Endothelial cell of hepatic sinusoid (primary cell): ENCODE data around the gene AGER.
"Not testable (repeated sequence)": the region's sequence is repeated elsewhere in the genome, so short reads cannot be mapped to it uniquely, and the experiment has no call there.

Source experiments
- in situ Hi-C: cut with HindIII; loops from 2 replicates; pipeline ENCODE4 v1.10.0; 2017; ENCODE audit warnings: low sequenced_read_pairs

Gene AGER

GRCh38 chr6:32200711-32201475 is 16.8 kb upstream of the AGER start:
- in situ Hi-C loops, result no loop called here

GRCh38 chr6:32198866-32199265 is 14.8 kb upstream of the AGER start:
- in situ Hi-C loops, result no loop called here

DNA sequence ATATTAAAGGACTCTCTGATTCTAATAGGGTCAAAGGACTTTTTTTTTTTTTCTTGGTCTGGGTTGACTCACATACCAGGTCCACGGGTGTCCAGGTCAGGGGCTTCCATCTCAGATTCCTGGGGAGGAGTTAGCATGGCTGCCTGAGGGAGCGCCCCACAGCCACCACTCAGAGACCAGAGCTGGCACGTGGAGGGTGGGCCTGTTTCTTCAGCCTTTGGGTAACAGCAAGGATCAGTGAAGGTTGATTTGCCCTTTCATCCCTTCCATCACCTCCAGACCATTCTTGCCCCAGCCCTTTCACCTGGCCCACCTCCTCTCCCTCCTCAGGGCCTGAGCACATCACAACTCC is 14.3 kb upstream of the AGER start:
- in situ Hi-C loops, result no loop called here

DNA sequence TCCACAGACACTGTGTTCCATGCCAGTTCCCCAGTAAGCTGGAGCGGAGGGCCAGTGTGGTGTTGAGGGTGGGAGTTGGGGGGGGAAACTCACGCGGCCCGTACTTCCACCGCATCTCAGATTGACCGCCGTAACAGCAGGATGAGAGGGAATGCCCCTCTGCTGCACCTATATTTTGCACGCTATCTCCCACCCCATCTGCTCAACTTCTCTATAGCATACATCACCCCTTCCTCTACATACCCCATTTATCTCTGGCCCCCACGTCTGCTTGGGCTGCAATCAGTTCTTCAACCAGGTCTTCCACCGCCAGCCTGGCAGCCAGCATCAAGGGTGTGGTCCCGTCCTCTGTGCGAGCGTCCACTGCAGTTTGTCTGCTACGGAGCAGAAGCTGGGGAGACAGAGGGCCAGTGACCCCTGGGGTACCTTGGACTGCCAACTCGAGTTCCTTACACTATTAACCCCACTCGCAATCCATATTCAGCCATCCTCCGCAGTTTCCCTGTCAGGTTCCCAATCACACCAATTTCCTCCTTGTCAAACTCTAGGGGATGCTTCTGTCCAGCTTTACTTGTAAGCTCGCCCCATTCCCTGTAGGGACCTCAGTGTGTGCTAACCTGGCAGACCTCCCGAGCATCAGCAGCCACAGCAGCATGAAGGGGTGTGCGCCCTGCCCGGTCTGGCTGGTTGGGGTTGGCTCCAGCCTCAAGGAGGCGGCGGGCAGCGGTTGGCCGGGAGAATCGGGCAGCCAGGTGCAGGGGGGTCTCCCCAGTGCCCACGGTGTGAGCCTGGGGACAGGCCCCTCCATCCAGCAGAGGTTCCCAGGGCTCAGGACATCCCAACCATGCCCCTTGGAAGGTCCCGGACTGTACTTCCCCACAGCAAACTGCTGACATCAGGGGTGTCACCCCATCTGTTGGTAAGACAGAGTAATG is 12.9 kb upstream of the AGER start:
- in situ Hi-C loops, result no loop called here

DNA sequence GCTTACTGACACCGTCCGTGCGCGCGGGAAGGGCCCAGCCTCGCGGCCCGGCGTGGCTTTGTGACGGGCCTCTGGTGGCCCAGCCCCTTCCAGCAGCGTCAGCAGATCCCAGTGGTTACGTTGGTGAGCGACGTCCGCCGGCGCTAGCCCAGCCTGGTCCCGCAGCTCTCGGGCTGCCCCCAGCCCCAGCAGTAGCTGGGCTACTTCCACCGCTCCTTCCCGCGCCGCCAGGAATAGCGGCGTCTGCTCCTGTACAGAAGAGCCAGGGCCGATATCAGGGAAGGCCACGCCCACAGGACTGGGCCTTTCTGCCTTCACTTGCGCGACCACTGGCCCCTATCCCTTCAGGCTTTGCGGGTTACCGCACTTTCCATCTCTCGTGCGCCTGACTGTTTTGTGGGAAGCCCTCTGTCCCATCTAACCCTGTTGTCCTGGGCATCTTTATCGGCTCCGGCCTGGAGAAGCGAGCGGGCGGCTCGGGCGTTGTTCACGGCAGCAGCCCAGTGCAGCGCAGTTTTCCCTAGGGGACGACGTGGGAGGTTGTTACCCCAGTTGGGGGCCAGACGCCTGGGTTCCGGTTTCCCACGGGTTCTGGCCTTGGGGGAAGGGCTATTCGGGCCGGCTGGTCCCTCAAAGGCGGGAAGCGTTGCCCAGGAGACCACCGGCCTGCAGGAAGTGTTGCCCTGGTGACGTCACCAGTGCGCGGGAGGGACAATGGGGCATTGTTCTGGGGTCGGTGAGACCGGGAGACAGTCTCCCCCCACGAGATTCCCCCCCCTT is 12.0 kb upstream of the AGER start:
- in situ Hi-C loops, result no loop called here

DNA sequence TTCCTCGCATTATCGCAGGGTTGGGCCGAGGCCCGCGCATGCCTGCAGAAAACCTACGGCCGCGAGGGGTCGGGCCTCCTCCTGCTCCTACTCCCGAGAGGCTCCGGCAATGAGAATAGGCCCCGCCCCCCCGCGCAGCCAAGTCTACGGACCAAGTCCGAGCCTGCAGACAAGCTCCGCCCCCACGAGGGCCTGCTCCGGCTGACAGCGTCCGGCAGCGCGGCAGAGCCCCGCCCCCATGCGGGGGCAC is 11.5 kb upstream of the AGER start:
- in situ Hi-C loops, result no loop called here

DNA sequence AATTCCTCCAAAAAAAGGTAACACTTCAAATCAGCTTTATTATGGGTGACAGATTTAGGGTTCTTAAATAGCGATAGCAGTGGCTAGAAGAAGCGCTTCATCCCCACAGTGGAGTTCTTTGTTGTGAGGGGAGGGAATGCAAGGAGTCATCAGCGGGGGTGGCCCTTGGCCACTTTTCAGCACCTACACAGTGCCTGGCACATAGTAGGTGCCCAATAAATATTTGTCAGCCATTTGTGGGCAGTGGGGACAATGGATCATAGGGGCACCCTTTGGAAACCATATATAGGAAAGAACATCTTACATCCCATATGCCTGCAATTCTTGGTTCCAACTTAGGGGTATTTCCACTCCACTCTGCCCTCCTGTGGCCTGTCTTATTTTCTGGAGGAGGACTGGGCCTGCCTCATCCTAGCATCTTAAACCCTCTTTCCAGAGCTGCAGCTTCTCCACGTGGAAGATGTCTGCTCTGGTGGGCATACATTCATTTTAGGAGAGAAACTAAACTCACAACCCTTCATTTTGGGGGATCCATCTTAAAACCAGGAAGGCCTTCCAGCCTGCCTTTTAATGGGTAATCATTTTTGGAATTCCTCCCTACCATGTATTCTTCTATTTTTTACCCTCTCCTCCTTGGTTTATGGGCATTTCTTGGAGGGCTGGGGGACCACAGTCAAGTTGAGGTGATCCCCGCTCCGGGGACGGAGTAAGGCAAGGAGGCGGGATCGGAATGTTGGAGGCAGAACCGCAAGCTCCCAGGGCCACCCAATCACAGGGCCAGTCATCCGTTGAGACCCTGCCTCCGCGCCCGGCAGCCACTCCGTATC is 11.0 kb upstream of the AGER start:
- in situ Hi-C loops, result no loop called here

GRCh38 chr6:32194388-32194787 is 10.3 kb upstream of the AGER start:
- in situ Hi-C loops, result no loop called here

- in situ Hi-C loops, result not testable (repeated sequence)
These were observed 9.0 kb upstream of the AGER start for GRCh38 chr6:32193096-32193495.

GRCh38 chr6:32192608-32193039 is 8.6 kb upstream of the AGER start, which contains the start of gene GPSM3:
GPSM3 (minus strand) TSS chr6:32192643; CDS start chr6:32192513, 130 bp downstream.
- in situ Hi-C loops, result no loop called here

GRCh38 chr6:32191696-32192607 is 7.9 kb upstream of the AGER start:
- in situ Hi-C loops, result no loop called here

DNA sequence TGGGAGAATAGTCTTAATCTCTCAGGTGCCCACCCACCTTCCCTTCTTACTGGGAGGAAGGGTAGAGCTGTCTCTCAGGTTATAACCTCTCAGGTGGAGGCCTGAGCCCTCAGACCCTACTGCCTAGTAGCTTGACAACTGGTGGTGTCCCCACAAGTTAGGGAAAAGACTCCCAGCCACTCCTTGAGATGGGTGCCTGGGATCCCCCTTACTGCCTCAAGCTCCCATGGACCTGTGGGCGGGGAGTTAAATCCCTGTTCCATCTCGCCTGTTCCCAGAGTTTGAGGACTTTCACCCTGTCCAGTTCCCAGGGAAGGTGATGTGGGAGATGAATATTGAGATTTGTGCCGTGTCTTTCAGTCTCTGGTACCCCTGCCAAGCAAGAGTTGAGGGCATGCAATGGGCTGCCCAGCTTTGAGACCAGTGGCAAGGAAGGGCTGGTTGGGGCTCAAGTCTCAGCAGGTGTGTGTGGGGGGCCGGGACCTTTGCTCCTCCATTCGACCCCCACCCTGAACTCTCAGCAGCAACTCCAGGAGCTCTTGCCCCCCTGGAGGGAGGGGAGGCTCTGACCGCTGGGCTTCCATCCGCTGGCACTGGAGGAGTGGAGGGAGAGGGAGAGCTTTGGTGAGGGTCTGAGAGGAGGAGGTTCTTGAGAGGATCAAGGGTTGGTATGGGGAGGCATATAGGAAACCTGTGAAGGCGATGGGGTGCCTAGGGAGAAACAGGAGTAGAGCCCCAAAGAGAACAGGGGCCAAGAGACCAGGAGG is 7.0 kb upstream of the AGER start:
- in situ Hi-C loops, result no loop called here

- in situ Hi-C loops, result no loop called here
These were observed 6.2 kb upstream of the AGER start, which contains the start of gene PBX2 for GRCh38 chr6:32190054-32190851. PBX2 (minus strand) TSS chr6:32190202; CDS start chr6:32189915, 287 bp downstream.

DNA sequence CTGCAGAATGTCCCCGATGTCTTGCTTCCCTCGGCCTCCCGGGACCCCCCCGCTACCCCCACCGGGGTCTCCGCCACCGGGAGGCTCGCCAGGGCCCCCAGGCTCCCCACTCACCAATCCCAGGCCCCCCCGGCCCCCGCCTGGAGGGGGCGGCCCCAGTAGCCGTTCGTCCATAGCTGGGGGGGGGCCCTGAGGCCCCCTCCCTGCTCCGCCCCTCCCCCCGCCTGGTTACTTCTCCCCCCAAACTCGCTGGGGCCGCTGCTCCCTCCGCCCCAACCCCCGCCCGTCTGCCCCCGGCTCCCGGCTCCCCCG is 5.6 kb upstream of the AGER start:
- in situ Hi-C loops, result loop anchor here (10.0 kb wide), 1 partner anchor 75 kb away; no protein-coding TSS in a partner anchor

- in situ Hi-C loops, result loop anchor here (10.0 kb wide), 1 partner anchor 74 kb away; no protein-coding TSS in a partner anchor
These were observed 5.2 kb upstream of the AGER start for GRCh38 chr6:32189069-32189741.

GRCh38 chr6:32188381-32189068 is 4.5 kb upstream of the AGER start:
- in situ Hi-C loops, result loop anchor here (10.0 kb wide), 1 partner anchor 74 kb away; no protein-coding TSS in a partner anchor
